ENCODE data around the gene GPI. TPM values are rescaled to one million over a fixed set of nuclear protein-coding genes. Genes with fewer than 3 reads are reported as not detected.

Gene GPI
- total and polyA plus RNA-seq, 9 donors, result 94.0 to 194 (median 163) TPM

DNA sequence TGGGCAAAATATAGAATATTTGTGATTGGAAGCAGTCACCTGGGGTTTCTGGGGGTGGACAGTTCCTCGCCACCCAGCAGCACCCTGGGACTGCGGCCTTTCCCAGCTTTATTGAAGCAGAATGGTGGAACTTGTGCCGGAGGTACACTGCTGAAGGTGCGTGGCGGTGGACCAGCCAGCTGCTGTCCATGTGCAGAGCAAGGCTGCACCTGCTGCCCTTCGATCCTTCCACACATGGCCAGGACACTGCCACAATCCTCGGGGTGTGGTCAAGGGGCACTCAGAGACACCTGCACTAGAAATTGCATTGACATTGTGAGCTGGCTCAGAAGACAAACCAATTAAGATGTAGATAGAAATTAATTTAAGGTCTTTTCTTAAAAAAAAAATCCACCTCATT, 11.4 kb upstream of the GPI start:
- 96% methylated on average over 6 of the region's 7 CpGs for WGBS (ENCODE audit: insufficient coverage)
- H3K9me3 ChIP-seq (replicated peaks; ENCODE audit: control insufficient read depth, low read depth, low read length), result no peaks in the 10 kb centered on the region
- peaks cover 44% of the 10 kb centered on the region for H3K36me3 ChIP-seq (ENCODE audit: control insufficient read depth, insufficient read depth, low read length)
- no peak overlapping the region for H3K27ac ChIP-seq (ENCODE audit: low read length)
- no peak for DNase-seq
- peaks cover 7% of the 10 kb centered on the region for H3K4me1 ChIP-seq (ENCODE audit: control insufficient read depth, insufficient read depth, low read length)
- no peak overlapping the region for H3K4me3 ChIP-seq (ENCODE audit: low read length)
- no peaks in the 10 kb centered on the region for H3K27me3 ChIP-seq (ENCODE audit: control insufficient read depth, insufficient read depth, low read length)

GRCh38 chr19:34355201-34355600, 9.8 kb upstream of the GPI start:
- peaks cover 16% of the 10 kb centered on the region for H3K4me1 ChIP-seq (ENCODE audit: control insufficient read depth, insufficient read depth, low read length)
- DNase-seq, result no peak
- 100% methylated on average over 2 of the region's 8 CpGs for WGBS (ENCODE audit: insufficient coverage)
- peaks cover 31% of the 10 kb centered on the region for H3K36me3 ChIP-seq (ENCODE audit: control insufficient read depth, insufficient read depth, low read length)
- H3K27me3 ChIP-seq (ENCODE audit: control insufficient read depth, insufficient read depth, low read length), result no peaks in the 10 kb centered on the region
- H3K9me3 ChIP-seq (replicated peaks; ENCODE audit: control insufficient read depth, low read depth, low read length), result no peaks in the 10 kb centered on the region
- no peak overlapping the region for H3K27ac ChIP-seq (ENCODE audit: low read length)
- no peak overlapping the region for H3K4me3 ChIP-seq (ENCODE audit: low read length)

DNA sequence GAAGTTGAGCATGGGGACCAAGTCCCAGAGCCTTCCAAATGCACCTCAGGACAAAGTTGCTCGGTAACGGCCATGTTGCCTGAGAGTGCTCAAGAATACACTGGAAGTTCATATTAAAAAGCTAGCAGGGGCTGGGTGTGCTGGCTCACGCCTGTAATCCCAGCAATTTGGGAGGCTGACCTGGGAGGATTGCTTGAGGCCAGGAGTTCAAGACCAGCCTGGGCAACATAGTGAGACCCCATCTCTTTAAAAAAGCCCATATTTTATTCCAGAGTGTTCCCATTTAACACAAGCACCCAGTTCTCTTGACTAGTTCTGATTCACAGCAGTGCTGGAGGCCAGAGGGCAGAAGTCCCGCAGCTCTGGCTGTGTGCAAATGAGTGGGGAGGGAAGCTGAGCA, 8.1 kb upstream of the GPI start:
- peaks cover 16% of the 10 kb centered on the region for H3K4me1 ChIP-seq (ENCODE audit: control insufficient read depth, insufficient read depth, low read length)
- no peak overlapping the region for H3K27ac ChIP-seq (ENCODE audit: low read length)
- H3K36me3 ChIP-seq (ENCODE audit: control insufficient read depth, insufficient read depth, low read length), result peaks cover 22% of the 10 kb centered on the region
- H3K27me3 ChIP-seq (ENCODE audit: control insufficient read depth, insufficient read depth, low read length), result no peaks in the 10 kb centered on the region
- WGBS (ENCODE audit: insufficient coverage), result 83% methylated on average over 4 of the region's 4 CpGs
- no peak for DNase-seq
- no peak overlapping the region for H3K4me3 ChIP-seq (ENCODE audit: low read length)
- no peaks in the 10 kb centered on the region for H3K9me3 ChIP-seq (replicated peaks; ENCODE audit: control insufficient read depth, low read depth, low read length)

GRCh38 chr19:34357431-34357830, 7.6 kb upstream of the GPI start:
- H3K9me3 ChIP-seq (replicated peaks; ENCODE audit: control insufficient read depth, low read depth, low read length), result no peaks in the 10 kb centered on the region
- no peaks in the 10 kb centered on the region for H3K27me3 ChIP-seq (ENCODE audit: control insufficient read depth, insufficient read depth, low read length)
- H3K4me1 ChIP-seq (ENCODE audit: control insufficient read depth, insufficient read depth, low read length), result peaks cover 16% of the 10 kb centered on the region
- WGBS (ENCODE audit: insufficient coverage), result no CpG with 5 or more reads among the region's 4 CpGs
- H3K36me3 ChIP-seq (ENCODE audit: control insufficient read depth, insufficient read depth, low read length), result peaks cover 17% of the 10 kb centered on the region
- H3K27ac ChIP-seq (ENCODE audit: low read length), result no peak overlapping the region
- no peak for DNase-seq
- H3K4me3 ChIP-seq (ENCODE audit: low read length), result no peak overlapping the region

DNA sequence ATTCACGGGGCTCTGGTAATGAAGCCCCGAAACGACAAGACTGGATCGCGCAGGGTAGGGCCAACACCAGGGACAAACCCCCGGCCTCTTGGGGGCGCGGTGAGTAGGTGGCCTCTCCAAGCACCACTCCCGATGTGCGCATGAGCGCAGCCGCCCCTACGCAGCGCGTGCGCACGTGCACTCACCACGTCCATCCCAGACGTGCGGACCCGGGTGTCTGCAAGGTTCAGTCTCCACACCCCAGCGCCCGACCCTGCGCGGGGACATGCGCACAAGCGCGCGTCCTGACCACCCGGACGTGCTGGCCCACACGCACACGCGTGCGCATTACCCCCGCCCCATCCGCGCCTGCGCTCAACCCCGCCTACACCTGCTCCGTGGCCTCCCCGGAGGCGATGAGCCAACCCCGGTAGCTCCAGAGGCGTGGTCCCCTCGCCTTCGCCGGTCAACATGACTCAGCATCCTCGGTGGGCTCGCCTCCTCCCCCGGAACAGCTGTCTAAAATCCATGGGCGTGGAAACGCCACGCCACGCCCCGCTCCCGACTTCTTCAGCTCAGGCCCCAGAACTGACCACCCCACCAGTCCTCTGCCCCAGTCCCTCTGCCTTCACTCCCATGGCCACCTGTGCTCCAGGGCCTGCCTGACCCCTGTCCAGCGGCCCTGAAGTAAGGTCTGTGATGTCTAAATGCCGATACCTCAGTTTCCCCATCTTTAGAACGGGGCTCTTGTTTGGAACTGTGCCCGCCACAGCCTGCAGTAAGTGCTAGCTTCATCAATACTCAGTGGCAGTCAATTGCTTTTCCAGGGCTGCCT, 5.6 kb upstream of the GPI start:
- H3K4me1 ChIP-seq (ENCODE audit: control insufficient read depth, insufficient read depth, low read length), result peaks cover 16% of the 10 kb centered on the region
- H3K4me3 ChIP-seq (ENCODE audit: low read length), result peak overlapping the region; percentile 50
- H3K9me3 ChIP-seq (replicated peaks; ENCODE audit: control insufficient read depth, low read depth, low read length), result no peaks in the 10 kb centered on the region
- 2% methylated on average over 59 of the region's 61 CpGs for WGBS (ENCODE audit: insufficient coverage)
- DNase-seq, result peak; percentile 99
- peaks cover 6% of the 10 kb centered on the region for H3K36me3 ChIP-seq (ENCODE audit: control insufficient read depth, insufficient read depth, low read length)
- no peaks in the 10 kb centered on the region for H3K27me3 ChIP-seq (ENCODE audit: control insufficient read depth, insufficient read depth, low read length)
- peak overlapping the region; percentile 92 for H3K27ac ChIP-seq (ENCODE audit: low read length)

- Histone ChIP-seq H3K4me1 (ENCODE audit: control insufficient read depth, insufficient read depth, low read length) (peaks cover 18% of the 10 kb centered on the region), H3K4me3 (ENCODE audit: low read length) (peak overlapping the region; percentile 50), H3K27ac (ENCODE audit: low read length) (peak overlapping the region; percentile 92), H3K36me3 (ENCODE audit: control insufficient read depth, insufficient read depth, low read length) (peaks cover 3% of the 10 kb centered on the region), H3K27me3 (ENCODE audit: control insufficient read depth, insufficient read depth, low read length) (no peaks in the 10 kb centered on the region), H3K9me3 (replicated peaks; ENCODE audit: control insufficient read depth, low read depth, low read length) (no peaks in the 10 kb centered on the region)
- no peak for DNase-seq
- 75% methylated on average over 2 of the region's 7 CpGs for WGBS (ENCODE audit: insufficient coverage)
Observed at GRCh38 chr19:34359954-34360315, 5.1 kb upstream of the GPI start.

DNA sequence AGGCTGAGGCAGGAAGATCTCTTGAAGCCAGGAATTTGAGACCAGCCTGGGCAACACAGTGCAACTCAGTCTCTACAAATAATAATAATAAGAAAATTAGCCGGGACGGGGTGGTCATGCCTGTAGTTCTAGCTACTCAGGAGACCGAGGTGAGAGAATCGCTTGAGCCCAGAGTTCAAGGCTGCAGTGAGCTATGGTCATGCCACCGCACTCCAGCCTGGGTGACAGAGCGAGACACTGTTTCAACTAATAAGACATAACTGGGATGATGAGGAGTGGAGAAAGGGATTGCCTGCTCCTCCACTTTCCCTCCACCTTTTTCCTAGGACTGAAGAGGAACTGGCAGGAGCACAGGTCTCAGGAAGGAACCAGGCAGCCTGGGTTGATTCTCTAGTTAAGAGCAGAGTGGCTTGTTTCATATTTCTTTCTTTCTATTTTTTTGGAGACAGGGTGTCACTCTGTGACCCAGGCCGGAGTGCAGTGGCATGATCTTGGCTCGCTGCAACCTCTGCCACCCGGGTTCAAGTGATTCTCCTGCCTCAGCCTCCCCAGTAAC, 4.6 kb upstream of the GPI start:
- Histone ChIP-seq H3K4me3 (ENCODE audit: low read length) (no peak overlapping the region), H3K36me3 (ENCODE audit: control insufficient read depth, insufficient read depth, low read length) (no peaks in the 10 kb centered on the region), H3K9me3 (replicated peaks; ENCODE audit: control insufficient read depth, low read depth, low read length) (no peaks in the 10 kb centered on the region), H3K4me1 (ENCODE audit: control insufficient read depth, insufficient read depth, low read length) (peaks cover 18% of the 10 kb centered on the region), H3K27ac (ENCODE audit: low read length) (no peak overlapping the region), H3K27me3 (ENCODE audit: control insufficient read depth, insufficient read depth, low read length) (no peaks in the 10 kb centered on the region)
- no peak for DNase-seq
- 85% methylated on average over 4 of the region's 9 CpGs for WGBS (ENCODE audit: insufficient coverage)

GRCh38 chr19:34362679-34363069, 2.3 kb upstream of the GPI start:
- peaks cover 12% of the 10 kb centered on the region for H3K36me3 ChIP-seq (ENCODE audit: control insufficient read depth, insufficient read depth, low read length)
- H3K27me3 ChIP-seq (ENCODE audit: control insufficient read depth, insufficient read depth, low read length), result no peaks in the 10 kb centered on the region
- no peak overlapping the region for H3K4me3 ChIP-seq (ENCODE audit: low read length)
- no peak overlapping the region for H3K27ac ChIP-seq (ENCODE audit: low read length)
- peaks cover 35% of the 10 kb centered on the region for H3K4me1 ChIP-seq (ENCODE audit: control insufficient read depth, insufficient read depth, low read length)
- no peaks in the 10 kb centered on the region for H3K9me3 ChIP-seq (replicated peaks; ENCODE audit: control insufficient read depth, low read depth, low read length)
- DNase-seq, result no peak
- WGBS (ENCODE audit: insufficient coverage), result 67% methylated on average over 1 of the region's 3 CpGs

- no peaks in the 10 kb centered on the region for H3K9me3 ChIP-seq (replicated peaks; ENCODE audit: control insufficient read depth, low read depth, low read length)
- no peak overlapping the region for H3K4me3 ChIP-seq (ENCODE audit: low read length)
- H3K27ac ChIP-seq (ENCODE audit: low read length), result no peak overlapping the region
- no peak for DNase-seq
- 54% methylated on average over 3 of the region's 4 CpGs for WGBS (ENCODE audit: insufficient coverage)
- H3K36me3 ChIP-seq (ENCODE audit: control insufficient read depth, insufficient read depth, low read length), result peaks cover 16% of the 10 kb centered on the region
- H3K27me3 ChIP-seq (ENCODE audit: control insufficient read depth, insufficient read depth, low read length), result no peaks in the 10 kb centered on the region
- H3K4me1 ChIP-seq (ENCODE audit: control insufficient read depth, insufficient read depth, low read length), result peaks cover 35% of the 10 kb centered on the region
Observed at GRCh38 chr19:34363094-34363493, 1.9 kb upstream of the GPI start.

- Histone ChIP-seq H3K9me3 (replicated peaks; ENCODE audit: control insufficient read depth, low read depth, low read length) (no peaks in the 10 kb centered on the region), H3K36me3 (ENCODE audit: control insufficient read depth, insufficient read depth, low read length) (peaks cover 24% of the 10 kb centered on the region), H3K27ac (ENCODE audit: low read length) (no peak overlapping the region), H3K27me3 (ENCODE audit: control insufficient read depth, insufficient read depth, low read length) (no peaks in the 10 kb centered on the region), H3K4me3 (ENCODE audit: low read length) (no peak overlapping the region), H3K4me1 (ENCODE audit: control insufficient read depth, insufficient read depth, low read length) (peaks cover 27% of the 10 kb centered on the region)
- 86% methylated on average over 2 of the region's 5 CpGs for WGBS (ENCODE audit: insufficient coverage)
- DNase-seq, result no peak
Observed at GRCh38 chr19:34363930-34364329, 1.1 kb upstream of the GPI start.
